K562 (cell line): ENCODE data around the gene MAST3. TPM values are rescaled to one million over a fixed set of nuclear protein-coding genes. Genes with fewer than 3 reads are reported as not detected.
A peak's percentile ranks its signal among the peaks of the same experiment; 100 is the strongest.

Experiments used
- ARNT ChIP-seq, 2 experiments: fragments of 450-650 bp; IDR thresholded peaks; 2 replicates each; pipeline ENCODE4 v1.6.1; 2016; ENCODE audit warnings: mild to moderate bottlenecking in 1 of 2
- BRF1 ChIP-seq: IDR thresholded peaks from 3 replicates; pipeline ENCODE4 v1.6.1; 2011; ENCODE audit warnings: borderline replicate concordance, mild to moderate bottlenecking; ENCODE audit not compliant: insufficient read length; ENCODE audit errors: extremely low read depth
- C11orf30 ChIP-seq: fragments of 450-650 bp; IDR thresholded peaks from 2 replicates; pipeline ENCODE4 v1.6.1; 2016; ENCODE audit warnings: low read depth, mild to moderate bottlenecking
- CCNT2 ChIP-seq: IDR thresholded peaks from 2 replicates; pipeline ENCODE4 v1.6.1; 2011; ENCODE audit warnings: borderline replicate concordance, low read depth, mild to moderate bottlenecking, moderate library complexity, mixed read lengths, low read length; ENCODE audit not compliant: insufficient read length; ENCODE audit errors: extremely low read depth
- CXXC5 ChIP-seq: fragments of 250-450 bp; sonication (Bioruptor Pico); IDR thresholded peaks from 2 replicates; pipeline ENCODE4 v1.8.0; 2022; ENCODE audit warnings: inconsistent platforms, mild to moderate bottlenecking, moderate library complexity
- FOXP1 ChIP-seq: sonication (generic); formaldehyde crosslinking; IDR thresholded peaks from 2 replicates; pipeline ENCODE4 v1.8.0; 2022; ENCODE audit warnings: mild to moderate bottlenecking, missing genetic modification reagents
- IRF1 ChIP-seq: sonication (generic); formaldehyde crosslinking; IDR thresholded peaks from 2 replicates; pipeline ENCODE4 v1.8.0; 2022; ENCODE audit warnings: missing genetic modification reagents, mild to moderate bottlenecking, borderline replicate concordance
- KDM5B ChIP-seq: fragments of 200-600 bp; sonication (generic); IDR thresholded peaks from 2 replicates; pipeline ENCODE4 v1.6.1; 2012; ENCODE audit warnings: low read depth, mild to moderate bottlenecking, moderate library complexity, low read length, control low read depth, inconsistent platforms; ENCODE audit not compliant: insufficient replicate concordance
- NRF1 ChIP-seq, 2 experiments: fragments of 450-650 bp; IDR thresholded peaks in 1 of 2; conservative IDR thresholded peaks in 1 of 2; 2 replicates each; pipeline ENCODE4 v1.6.1; 2014; ENCODE audit warnings: mild to moderate bottlenecking in 2 of 2
- PHF8 ChIP-seq: fragments of 200-600 bp; sonication (generic); IDR thresholded peaks from 2 replicates; pipeline ENCODE4 v1.6.1; 2012; ENCODE audit warnings: mixed run types, mild to moderate bottlenecking, inconsistent platforms, low read length, moderate library complexity, borderline replicate concordance
- POLR3A ChIP-seq: IDR thresholded peaks from 2 replicates; pipeline ENCODE4 v1.6.1; 2011; ENCODE audit warnings: borderline replicate concordance, mild to moderate bottlenecking, moderate library complexity; ENCODE audit not compliant: insufficient read length, insufficient read depth; ENCODE audit errors: extremely low read depth
- RBFOX2 ChIP-seq: fragments of 200-400 bp; formaldehyde crosslinking; IDR thresholded peaks from 2 replicates; pipeline ENCODE4 v1.6.1; 2017; ENCODE audit warnings: low read depth, mild to moderate bottlenecking, low read length, moderate library complexity
- RBM22 ChIP-seq: fragments of 200-400 bp; formaldehyde crosslinking; IDR thresholded peaks from 2 replicates; pipeline ENCODE4 v1.6.1; 2018; ENCODE audit warnings: low read length, low read depth; ENCODE audit not compliant: poor library complexity, severe bottlenecking
- SIN3B ChIP-seq: fragments of 450-650 bp; IDR thresholded peaks from 2 replicates; pipeline ENCODE4 v1.6.1; 2017; ENCODE audit warnings: low read depth, mild to moderate bottlenecking, moderate library complexity
- SRSF1 ChIP-seq: fragments of 200-400 bp; formaldehyde crosslinking; IDR thresholded peaks from 2 replicates; pipeline ENCODE4 v1.6.1; 2017; ENCODE audit warnings: mild to moderate bottlenecking, low read depth, low read length, moderate library complexity
- SUPT5H ChIP-seq: fragments of 450-650 bp; IDR thresholded peaks from 2 replicates; pipeline ENCODE4 v1.6.1; 2016
- TGIF2 ChIP-seq: sonication (generic); formaldehyde crosslinking; IDR thresholded peaks from 2 replicates; pipeline ENCODE4 v1.8.1; 2022; ENCODE audit warnings: mild to moderate bottlenecking, missing genetic modification reagents, moderate library complexity
- VEZF1 ChIP-seq: fragments of 200-800 bp; sonication (Bioruptor generic); IDR thresholded peaks from 2 replicates; pipeline ENCODE4 v1.6.1; 2017; ENCODE audit warnings: missing genetic modification characterization, missing compliant biosample characterization
- ZNF23 ChIP-seq: fragments of 250-450 bp; sonication (Bioruptor Pico); IDR thresholded peaks from 2 replicates; pipeline ENCODE4 v1.4.0; 2020; ENCODE audit warnings: mild to moderate bottlenecking
- ZNF584 ChIP-seq: fragments of 200-800 bp; sonication (Bioruptor generic); IDR thresholded peaks from 2 replicates; pipeline ENCODE4 v1.6.1; 2016; ENCODE audit warnings: low read depth, mild to moderate bottlenecking, missing genetic modification characterization, missing compliant biosample characterization
- polyA plus RNA-seq, 8 experiments: library from polyadenylated mRNA; depleted of rRNA in 4 of 8; stranded (reverse) in 5 of 8; unstranded in 3 of 8; fragments of >200 nt; fragmentation: Nextera tagmentation in 2 of 8; fragmentation: Illumina TruSeq in 1 of 8; extraction: Ambion mirVana in 2 of 8; extraction: Trizol in 1 of 8; gene quantifications; 2 replicates each; pipeline versions ENCODE4 v1.2.1 to v1.2.3, GENCODE V29; 2011 to 2014; ENCODE audit warnings: inconsistent platforms in 1 of 8, missing spikeins in 1 of 8
- total RNA-seq, 7 experiments: library from RNA; depleted of rRNA in 6 of 7; stranded (reverse); fragments of >200 nt in 6 of 7; fragmentation: Illumina TruSeq in 2 of 7; extraction: Trizol in 2 of 7; gene quantifications; 2 replicates each; pipeline versions ENCODE4 v1.2.1 to v1.2.3, GENCODE V29; 2011 to 2021; ENCODE audit warnings: low replicate concordance in 1 of 7
- TF ChIP-seq, protein P1 (sequence below), 3 experiments: fragments of 200-800 bp in 1 of 3; sonication (Bioruptor generic) in 1 of 3; sonication (generic) in 1 of 3; formaldehyde crosslinking in 1 of 3; IDR thresholded peaks; 2 replicates each; pipeline versions ENCODE4 v1.6.1 to v1.8.0; 2016 to 2022; ENCODE audit warnings: mild to moderate bottlenecking in 2 of 3, missing compliant biosample characterization in 2 of 3, missing genetic modification characterization in 2 of 3, missing genetic modification reagents in 1 of 3
- TF ChIP-seq, protein P2 (sequence below): fragments of 250-450 bp; sonication (Bioruptor Pico); IDR thresholded peaks from 2 replicates; pipeline ENCODE4 v1.4.0; 2020; ENCODE audit warnings: mild to moderate bottlenecking

Gene MAST3
- total and polyA plus RNA-seq, 9 of the 15 experiments (the other 6 are each of a cell fraction or from before 2014, with no cell fraction given) = 0.94 to 9.9 (median 2.4) TPM

- no peak for TF ChIP-seq TGIF2 (CRISPR knock-in tag)
- no peak for TF ChIP-seq BRF1
- TF ChIP-seq SIN3B = peak; percentile 83; the same call in 1 of the 2 replicates
- TF ChIP-seq CCNT2 = peak; percentile 35
- TF ChIP-seq, protein P1, sequence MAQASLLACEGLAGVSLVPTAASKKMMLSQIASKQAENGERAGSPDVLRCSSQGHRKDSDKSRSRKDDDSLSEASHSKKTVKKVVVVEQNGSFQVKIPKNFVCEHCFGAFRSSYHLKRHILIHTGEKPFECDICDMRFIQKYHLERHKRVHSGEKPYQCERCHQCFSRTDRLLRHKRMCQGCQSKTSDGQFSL (CRISPR knock-in tag; IDR thresholded peaks at IDR 0.05) = no peak
- TF ChIP-seq, protein P1 (tag; IDR thresholded peaks at IDR 0.05) = no peak
- TF ChIP-seq C11orf30 = peak; percentile 70; the same call in 1 of the 2 replicates
- no peak for TF ChIP-seq POLR3A
- TF ChIP-seq NRF1 (conservative IDR thresholded peaks at IDR 0.05 in 1 of 2, IDR thresholded peaks at IDR 0.05 in 1 of 2) = peak; percentile 85 to 89
- TF ChIP-seq FOXP1 (CRISPR knock-in tag) = no peak
- TF ChIP-seq ZNF23 = no peak
- TF ChIP-seq ARNT (IDR thresholded peaks at IDR 0.05) = no peak
- TF ChIP-seq PHF8 = peak; percentile 62; the same call in 1 of the 2 replicates
- TF ChIP-seq SRSF1 = no peak
- no peak for TF ChIP-seq IRF1 (CRISPR knock-in tag)
- peak; percentile 96 for TF ChIP-seq ZNF584
- TF ChIP-seq, protein P2, sequence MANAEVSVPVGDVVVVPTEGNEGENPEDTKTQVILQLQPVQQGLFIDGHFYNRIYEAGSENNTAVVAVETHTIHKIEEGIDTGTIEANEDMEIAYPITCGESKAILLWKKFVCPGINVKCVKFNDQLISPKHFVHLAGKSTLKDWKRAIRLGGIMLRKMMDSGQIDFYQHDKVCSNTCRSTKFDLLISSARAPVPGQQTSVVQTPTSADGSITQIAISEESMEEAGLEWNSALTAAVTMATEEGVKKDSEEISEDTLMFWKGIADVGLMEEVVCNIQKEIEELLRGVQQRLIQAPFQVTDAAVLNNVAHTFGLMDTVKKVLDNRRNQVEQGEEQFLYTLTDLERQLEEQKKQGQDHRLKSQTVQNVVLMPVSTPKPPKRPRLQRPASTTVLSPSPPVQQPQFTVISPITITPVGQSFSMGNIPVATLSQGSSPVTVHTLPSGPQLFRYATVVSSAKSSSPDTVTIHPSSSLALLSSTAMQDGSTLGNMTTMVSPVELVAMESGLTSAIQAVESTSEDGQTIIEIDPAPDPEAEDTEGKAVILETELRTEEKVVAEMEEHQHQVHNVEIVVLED (CRISPR knock-in tag) = 0 out of 2 replicates have a peak, but pooled peaks have one; percentile 22
- TF ChIP-seq RBM22 = no peak
- TF ChIP-seq CXXC5 (CRISPR knock-in tag) = peak; percentile 83
- TF ChIP-seq KDM5B = peak; percentile 50
- TF ChIP-seq SUPT5H = peak; percentile 77
- TF ChIP-seq RBFOX2 = peak; percentile 91
- TF ChIP-seq VEZF1 = peak; percentile 87
Observed at GRCh38 chr19:18192673-18193387, 95.3 kb downstream of the MAST3 start, which contains the start of gene MPV17L2 (continued).
